ENCODE results near the gene GSTA5.
"Not testable (repeated sequence)": the region's sequence is repeated elsewhere in the genome, so short reads cannot be mapped to it uniquely, and the experiment has no call there.

Gene GSTA5

DNA sequence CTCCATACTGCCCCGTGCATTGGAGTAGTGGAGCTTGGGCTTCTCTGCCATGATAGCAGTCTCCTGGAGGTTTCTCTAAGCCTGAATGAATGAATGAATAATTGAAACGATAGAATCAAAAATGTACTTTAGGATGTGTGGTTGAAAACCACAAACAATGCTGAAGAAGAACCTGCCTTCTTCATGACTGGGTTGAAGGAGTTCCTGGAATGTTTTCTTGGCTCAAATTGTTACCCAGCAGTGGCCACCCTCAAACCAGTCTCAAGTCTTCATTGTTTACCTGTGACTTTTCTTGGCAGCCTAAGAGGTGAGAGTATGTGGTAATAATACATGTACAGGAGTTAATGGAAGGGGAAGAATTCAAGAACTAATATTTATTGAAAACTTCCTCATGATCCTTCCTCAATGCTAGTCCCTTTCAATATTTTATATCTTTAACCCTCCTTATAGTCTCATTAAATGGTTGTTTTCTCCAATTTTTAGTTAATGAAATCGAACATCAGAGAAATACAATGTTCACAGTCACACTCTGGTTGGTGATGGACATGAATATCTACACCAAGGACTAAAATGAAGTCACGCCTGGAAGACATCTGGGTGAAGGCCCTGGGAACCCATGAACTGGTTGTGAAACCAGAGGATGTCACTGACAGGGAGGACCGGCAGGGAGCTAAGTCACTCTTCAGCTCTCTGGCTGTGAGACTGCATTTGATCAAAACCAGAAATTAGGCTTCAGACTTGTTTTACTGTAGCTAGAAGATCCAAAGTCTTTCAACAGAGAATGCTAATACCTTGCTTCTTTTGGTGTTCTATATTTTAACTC is at the start of gene GSTA5:
TSS of gene GSTA5 (minus strand) at position 51 of the 823 bp plus-strand sequence.
- no peak for DNase-seq

DNA sequence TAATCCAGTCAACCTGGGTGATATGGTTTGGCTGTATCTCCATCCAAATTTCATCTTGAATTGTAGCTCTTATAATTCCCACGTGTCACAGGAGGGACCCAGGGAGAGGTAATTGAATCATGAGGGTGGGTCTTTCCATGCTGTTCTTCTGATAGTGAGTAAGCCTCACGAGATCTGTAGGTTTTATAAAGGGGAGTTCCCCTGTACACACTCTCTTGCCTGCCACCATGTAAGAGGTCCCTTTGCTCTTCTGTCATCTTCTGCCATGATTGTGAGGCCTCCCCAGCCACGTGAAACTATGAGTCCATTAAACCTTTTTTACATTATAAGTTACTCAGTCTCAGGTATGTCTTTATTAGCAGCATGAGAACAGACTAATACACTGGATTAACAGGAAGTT is 49.4 kb upstream of the GSTA5 start:
- no peak for DNase-seq

GRCh38 chr6:52887910-52888524 is 47.4 kb upstream of the GSTA5 start:
- DNase-seq = no peak

GRCh38 chr6:52881996-52882841 is 41.6 kb upstream of the GSTA5 start:
- peak; percentile 70 to 74 for DNase-seq

DNA sequence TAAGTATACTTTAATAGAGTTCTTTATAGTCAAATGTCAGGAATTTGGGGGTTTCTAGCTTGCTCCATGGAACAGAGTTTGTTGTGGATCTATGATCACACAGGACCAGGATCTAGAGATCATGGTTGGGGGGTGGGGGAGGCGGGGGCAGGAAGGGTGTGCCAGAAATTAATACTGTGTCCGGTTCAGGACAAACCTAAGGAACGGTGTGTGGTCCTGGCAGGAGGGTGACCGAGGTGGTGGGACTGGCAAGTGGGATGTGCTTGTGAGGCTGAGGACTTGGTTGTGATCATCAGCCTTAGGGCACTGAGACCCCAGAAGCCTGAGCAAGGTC is 41.0 kb upstream of the GSTA5 start:
- peak in 1 of 2 experiments; percentile 50 for DNase-seq

- no peak for DNase-seq
These were observed 37.2 kb upstream of the GSTA5 start for GRCh38 chr6:52877786-52878185.

- DNase-seq = no peak
These were observed 36.6 kb upstream of the GSTA5 start for GRCh38 chr6:52877168-52877567.

DNA sequence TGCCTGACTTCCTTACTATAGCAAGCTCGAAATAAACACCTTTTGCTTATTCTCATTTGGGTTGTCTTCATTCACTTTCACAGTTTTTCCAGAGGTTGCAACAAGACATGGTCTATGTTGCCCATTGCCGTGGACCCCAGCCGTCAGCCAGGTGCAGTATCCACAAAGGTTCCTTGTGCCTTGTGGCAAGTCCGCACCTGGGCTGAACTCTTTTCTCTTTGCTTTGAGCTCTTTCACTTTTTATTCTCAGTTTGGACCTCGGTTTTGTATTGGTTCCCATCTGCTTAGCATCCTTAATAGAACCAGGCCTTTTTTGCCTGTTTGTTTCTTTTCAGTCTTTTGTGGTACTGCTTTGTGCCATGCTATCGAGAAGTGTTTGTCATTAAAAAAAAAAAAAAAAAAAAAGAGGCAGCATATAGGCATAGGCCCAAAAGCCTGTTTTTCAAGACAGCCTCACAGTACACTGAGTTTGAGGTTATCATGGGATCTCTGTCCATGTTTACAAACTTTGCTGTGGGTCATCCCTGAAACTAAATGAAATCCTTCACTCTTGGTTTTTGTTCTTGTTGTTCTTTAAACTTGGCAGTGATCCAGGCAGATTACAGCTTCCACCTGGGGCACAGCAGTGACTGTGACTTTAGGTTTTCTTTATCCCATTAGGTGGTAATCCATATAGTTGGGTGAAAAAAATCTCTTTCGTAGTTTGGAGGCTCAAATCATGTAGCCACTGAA is 35.6 kb upstream of the GSTA5 start:
- DNase-seq = no peak

GRCh38 chr6:52872031-52872430 is 31.4 kb upstream of the GSTA5 start:
- DNase-seq = no peak

DNA sequence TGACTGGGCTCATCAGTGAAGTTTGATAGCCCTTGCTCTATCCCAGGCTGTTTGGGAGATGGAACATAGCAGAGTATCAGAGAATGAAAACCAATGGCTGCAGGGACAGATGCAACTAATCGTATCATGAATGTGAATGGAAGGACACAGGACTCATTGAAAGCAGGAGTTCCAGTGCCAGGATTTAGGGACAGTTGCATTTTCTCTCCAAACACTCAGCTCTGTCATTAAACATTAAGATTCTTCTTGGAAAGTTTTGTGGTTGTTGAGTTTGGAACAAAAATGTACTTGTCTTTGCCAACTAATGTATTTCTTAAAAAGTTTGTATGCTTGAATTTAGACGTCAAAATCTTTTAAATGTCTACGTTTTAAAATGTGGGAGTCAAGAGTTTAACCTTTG is 31.0 kb upstream of the GSTA5 start:
- no peak for DNase-seq

- not testable (repeated sequence) for DNase-seq
These were observed 29.9 kb upstream of the GSTA5 start for GRCh38 chr6:52870335-52871091.

DNA sequence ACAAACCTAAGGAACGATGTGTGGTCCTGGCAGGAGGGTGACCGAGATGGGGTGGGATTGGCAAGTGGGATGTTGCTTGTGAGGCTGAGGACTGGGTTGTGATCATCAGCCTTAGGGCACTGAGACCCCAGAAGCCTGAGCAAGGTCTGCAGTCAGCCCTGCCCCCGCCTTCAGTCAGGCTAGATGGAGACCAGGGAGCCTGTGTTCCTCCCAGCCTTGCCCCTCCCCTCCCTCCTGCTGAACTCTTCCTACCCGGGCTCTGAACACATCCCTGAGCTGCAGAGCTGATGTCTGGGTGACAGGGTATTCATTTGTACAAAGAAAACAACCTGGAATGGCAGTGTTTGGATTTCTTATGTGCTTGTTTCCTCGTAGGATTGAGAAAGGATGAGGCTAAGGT is 28.3 kb upstream of the GSTA5 start:
- DNase-seq = not testable (repeated sequence)

- no peak for DNase-seq
These were observed 27.6 kb upstream of the GSTA5 start for GRCh38 chr6:52868240-52868639.

DNA sequence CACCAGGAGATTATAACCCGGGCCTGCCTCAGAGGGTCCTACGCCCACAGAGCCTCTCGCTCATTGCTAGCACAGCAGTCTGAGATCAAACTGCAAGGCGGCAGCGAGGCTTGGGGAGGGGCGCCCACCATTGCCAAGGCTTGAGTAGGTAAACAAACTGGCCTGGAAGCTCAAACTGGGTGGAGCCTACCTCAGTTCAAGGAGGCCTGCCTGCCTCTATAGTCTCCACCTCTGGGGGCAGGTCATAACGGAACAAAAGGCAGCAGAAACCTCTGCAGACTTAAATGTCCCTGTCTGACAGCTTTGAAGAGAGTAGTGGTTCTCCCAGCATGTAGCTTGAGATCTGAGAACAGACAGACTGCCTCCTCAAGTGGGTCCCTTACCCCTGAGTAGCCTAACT is 20.5 kb upstream of the GSTA5 start:
- peak; percentile 6 to 13 for DNase-seq

GRCh38 chr6:52858416-52858815 is 17.8 kb upstream of the GSTA5 start:
- DNase-seq = no peak

DNA sequence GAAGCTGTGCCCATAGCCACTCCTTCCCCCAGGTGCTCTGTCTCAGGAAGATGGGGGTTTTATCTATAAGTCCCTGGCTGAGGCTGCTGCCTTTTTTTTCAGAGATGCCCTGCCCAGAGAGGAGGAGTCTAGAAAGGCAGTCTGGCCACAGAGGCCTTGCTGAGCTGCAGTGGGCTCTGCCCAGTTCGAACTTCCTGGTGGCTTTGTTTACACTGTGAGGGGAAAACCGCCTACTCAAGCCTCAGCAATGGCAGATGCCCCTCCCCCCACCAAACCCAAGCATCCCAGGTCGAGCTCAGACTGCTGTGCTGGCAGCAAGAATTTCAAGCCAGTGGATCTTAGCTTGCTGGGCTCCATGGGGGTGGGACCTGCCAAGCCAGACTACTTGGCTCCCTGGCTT is 15.5 kb upstream of the GSTA5 start:
- peak in 1 of 2 experiments; percentile 44 for DNase-seq

DNA sequence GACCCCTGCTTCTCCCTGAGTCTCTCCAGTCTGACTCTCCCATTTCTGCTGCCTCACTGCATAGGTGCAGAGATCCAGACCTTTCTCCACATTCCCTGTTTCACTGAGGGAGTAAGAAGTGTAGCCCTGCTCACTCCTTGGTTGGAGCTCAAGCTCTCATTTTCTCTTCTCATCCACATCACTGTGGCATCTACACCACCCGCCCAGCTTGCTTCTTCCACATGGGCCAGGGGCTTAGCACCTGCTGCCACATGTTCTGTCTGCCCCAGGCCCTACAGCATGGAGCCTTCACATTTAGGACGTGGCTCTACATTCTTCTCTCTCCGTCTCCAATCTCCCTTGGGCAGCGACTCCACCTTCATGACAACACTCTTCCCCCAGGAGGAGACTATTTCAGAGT is 8.5 kb upstream of the GSTA5 start:
- DNase-seq = no peak

DNA sequence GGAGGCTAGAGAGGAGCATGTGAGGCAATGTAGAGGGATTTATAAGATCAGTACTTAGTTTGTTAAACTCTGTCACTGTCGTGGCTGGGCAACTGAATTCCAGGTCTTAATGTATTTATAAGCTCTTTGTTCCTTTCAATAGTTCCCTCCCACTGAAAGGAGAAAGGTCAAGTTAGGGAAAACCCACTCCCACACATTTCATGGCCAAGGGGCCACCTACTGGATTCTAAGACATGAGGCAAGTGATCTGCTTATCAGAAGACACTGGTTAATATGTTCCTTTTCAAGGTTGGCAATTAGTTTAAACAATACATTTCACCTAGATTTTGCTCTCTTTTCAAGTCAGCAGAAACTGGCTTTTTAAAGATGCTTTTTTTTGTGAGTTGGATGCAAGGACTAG is 5.4 kb upstream of the GSTA5 start:
- no peak for DNase-seq

DNA sequence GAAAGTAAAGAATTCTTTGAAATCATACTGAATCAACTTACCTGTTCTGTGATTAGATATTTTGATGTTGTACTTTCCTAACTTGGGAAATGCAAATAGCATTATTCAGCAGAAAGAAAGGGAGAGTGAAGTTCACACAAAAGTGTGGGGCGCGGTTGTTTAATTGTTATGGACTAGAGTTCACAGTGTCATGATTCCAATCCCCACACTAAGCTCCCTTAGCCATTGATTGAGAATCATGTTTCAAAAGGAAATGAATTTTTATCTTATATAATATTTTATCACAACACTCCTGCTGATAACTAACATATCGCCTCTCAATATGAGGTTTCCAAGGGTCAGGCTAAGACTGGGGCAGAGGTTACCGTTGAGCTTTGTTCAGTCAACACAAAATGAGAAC is 3.0 kb upstream of the GSTA5 start:
- DNase-seq = no peak

DNA sequence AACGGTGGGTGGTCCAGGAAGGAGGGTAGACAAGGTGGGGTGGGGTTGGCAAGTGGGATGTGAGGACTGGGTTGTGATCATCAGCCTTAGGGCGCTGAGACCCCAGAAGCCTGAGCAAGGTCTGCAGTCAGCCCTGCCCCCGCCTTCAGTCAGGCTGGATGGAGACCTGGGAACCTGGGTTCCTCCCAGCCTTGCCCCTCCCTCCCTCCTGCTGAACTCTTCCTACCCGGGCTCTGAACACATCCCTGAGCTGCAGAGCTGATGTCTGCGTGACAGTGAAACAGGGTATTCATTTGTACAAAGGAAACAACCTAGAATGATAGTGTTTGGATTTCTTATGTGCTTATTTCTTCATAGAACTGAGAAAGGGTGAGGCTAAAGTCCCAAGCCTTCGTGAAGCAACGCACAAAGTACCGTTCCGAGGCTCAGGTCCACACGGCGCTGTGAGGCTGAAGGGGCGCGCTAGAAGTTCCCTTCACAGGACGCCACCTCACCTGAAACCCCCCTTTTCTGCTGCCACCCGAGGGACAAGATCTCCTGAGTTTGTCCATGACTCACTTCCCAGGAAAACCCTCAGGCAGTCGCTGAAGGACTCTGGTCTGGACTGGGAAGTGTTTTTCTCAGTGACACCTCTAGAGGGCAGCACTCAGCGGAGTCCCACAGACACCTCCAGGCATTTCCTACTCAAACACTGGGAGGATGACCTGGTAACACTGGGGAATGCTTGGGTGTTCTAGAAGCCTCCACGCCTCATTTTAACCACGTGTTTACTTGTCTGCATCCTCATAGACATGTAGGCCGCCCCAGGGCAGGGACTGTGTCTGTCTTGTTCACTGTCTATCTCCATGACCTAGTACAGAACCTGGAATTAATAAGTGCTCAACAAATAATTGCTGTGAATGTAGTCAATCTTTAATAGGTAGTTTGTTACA is 1.2 kb downstream of the GSTA5 start:
- peak; percentile 42 to 51 for DNase-seq

DNA sequence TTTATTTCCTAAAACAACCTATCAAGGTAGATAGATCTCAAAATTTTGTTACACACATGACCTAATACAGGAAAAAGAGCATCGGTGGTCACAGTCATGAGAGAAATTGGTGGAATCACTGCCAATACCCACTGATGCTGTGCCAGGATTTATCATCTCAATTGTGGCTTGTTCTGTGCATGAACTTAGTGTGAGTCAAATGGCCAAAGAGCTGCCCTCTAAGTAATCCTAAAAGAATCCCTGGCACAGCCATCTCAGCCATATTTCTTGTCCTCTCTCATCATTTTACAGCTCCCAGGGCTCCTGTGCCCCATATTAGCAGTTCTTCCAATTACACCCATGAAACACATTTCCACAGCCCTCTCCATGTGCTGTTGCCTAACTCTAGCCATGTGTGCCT is 6.1 kb downstream of the GSTA5 start:
- DNase-seq = no peak
